Endothelial cell of umbilical vein (primary cell): ENCODE measurements around the gene SLC16A8.

ENCODE experiments used
- EZH2 ChIP-seq: IDR thresholded peaks from 2 replicates; pipeline ENCODE4 v1.6.1; 2012; ENCODE audit warnings: borderline replicate concordance, low read depth, mild to moderate bottlenecking, moderate library complexity, low read length, inconsistent platforms; ENCODE audit not compliant: severe bottlenecking
- GATA2 ChIP-seq: IDR thresholded peaks from 2 replicates; pipeline ENCODE4 v1.7.0; 2011; ENCODE audit warnings: low read depth, mild to moderate bottlenecking, moderate library complexity, mixed read lengths, low read length; ENCODE audit not compliant: insufficient read length, insufficient read depth
- JUN ChIP-seq: IDR thresholded peaks from 2 replicates; pipeline ENCODE4 v1.6.1; 2011; ENCODE audit warnings: borderline replicate concordance, low read depth; ENCODE audit not compliant: insufficient read length, insufficient read depth
- MAX ChIP-seq: IDR thresholded peaks from 2 replicates; pipeline ENCODE4 v1.6.1; 2011; ENCODE audit not compliant: insufficient read depth, insufficient read length
- POLR2A ChIP-seq: IDR thresholded peaks from 2 replicates; pipeline ENCODE4 v1.6.1; 2012; ENCODE audit warnings: low read depth, mild to moderate bottlenecking, control low read depth, low read length
- POLR2AphosphoS5 ChIP-seq: IDR thresholded peaks from 2 replicates; pipeline ENCODE4 v1.6.1; 2012; ENCODE audit warnings: low read depth, mild to moderate bottlenecking, control low read depth, low read length, moderate library complexity; ENCODE audit not compliant: insufficient read depth
- TF ChIP-seq, protein P1 (sequence below), 2 donors: IDR thresholded peaks; 1 replicate in 1 of 2; 2 replicates in 1 of 2; pipeline ENCODE4 v1.5.1; 2011; ENCODE audit warnings: low read length in 2 of 2, mild to moderate bottlenecking in 2 of 2, moderate library complexity in 2 of 2, control low read depth in 1 of 2, inconsistent platforms in 1 of 2, low read depth in 1 of 2; ENCODE audit not compliant: insufficient read depth in 1 of 2; ENCODE audit errors: extremely low read depth in 1 of 2

DNA sequence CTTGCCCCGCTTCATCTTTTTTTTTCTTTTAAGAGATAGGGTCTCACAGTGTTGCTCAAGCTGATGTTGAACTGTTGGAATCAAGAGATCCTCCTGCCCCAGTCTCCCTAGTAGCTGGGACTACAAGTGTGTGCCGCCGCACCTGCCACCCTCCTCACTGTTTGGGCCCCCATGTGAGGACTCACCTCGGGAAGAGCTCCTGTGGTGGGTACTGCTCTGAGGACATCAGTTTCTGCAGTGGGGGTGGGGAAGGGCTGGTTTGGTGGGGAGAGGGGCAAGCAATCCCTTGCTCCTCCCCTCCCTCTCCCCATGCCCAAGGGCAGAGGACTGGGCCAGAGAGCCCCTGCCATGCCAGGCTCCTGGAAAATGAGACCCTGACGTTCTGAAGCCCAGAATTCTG, 1.5 kb upstream of the SLC16A8 start:
- TF ChIP-seq, protein P1, sequence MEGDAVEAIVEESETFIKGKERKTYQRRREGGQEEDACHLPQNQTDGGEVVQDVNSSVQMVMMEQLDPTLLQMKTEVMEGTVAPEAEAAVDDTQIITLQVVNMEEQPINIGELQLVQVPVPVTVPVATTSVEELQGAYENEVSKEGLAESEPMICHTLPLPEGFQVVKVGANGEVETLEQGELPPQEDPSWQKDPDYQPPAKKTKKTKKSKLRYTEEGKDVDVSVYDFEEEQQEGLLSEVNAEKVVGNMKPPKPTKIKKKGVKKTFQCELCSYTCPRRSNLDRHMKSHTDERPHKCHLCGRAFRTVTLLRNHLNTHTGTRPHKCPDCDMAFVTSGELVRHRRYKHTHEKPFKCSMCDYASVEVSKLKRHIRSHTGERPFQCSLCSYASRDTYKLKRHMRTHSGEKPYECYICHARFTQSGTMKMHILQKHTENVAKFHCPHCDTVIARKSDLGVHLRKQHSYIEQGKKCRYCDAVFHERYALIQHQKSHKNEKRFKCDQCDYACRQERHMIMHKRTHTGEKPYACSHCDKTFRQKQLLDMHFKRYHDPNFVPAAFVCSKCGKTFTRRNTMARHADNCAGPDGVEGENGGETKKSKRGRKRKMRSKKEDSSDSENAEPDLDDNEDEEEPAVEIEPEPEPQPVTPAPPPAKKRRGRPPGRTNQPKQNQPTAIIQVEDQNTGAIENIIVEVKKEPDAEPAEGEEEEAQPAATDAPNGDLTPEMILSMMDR (IDR thresholded peaks at IDR 0.05; ENCODE audit: extremely low read depth in 1 of 2, insufficient read depth in 1 of 2, low read depth in 1 of 2, low read length in 2 of 2), result no peak
- TF ChIP-seq POLR2A, result no peak
- TF ChIP-seq POLR2AphosphoS5, result no peak
- no peak for TF ChIP-seq EZH2
- no peak for TF ChIP-seq MAX
- TF ChIP-seq GATA2, result no peak
- TF ChIP-seq JUN, result no peak
